ENCODE results near the gene RBFA. TPM values are rescaled to one million over a fixed set of nuclear protein-coding genes. Genes with fewer than 3 reads are reported as not detected.

Gene RBFA
- total and polyA plus RNA-seq, 2 of the 13 experiments (the other 11 are each of a cell fraction or from before 2014, with no cell fraction given): 29.7 to 42.4 TPM

GRCh38 chr18:80034068-80034851, at the start of gene RBFA (continued):
- TF ChIP-seq KLF15 (CRISPR knock-in tag; IDR thresholded peaks at IDR 0.05; ENCODE audit: borderline replicate concordance) (no peak), ZNF276 (CRISPR knock-in tag; IDR thresholded peaks at IDR 0.05; ENCODE audit: low read depth) (peak; percentile 73; the same call in 1 of the 2 replicates), HCFC1 (IDR thresholded peaks at IDR 0.05; ENCODE audit: low read depth, low read length) (no peak), SNAI1 (CRISPR knock-in tag; IDR thresholded peaks at IDR 0.05; ENCODE audit: borderline replicate concordance) (peak; percentile 71), CEBPB (IDR thresholded peaks at IDR 0.05; ENCODE audit: borderline replicate concordance, low read depth, low read length) (no peak), TP53 (CRISPR knock-in tag; conservative IDR thresholded peaks at IDR 0.05) (no peak), FOXK1 (CRISPR knock-in tag; IDR thresholded peaks at IDR 0.05; ENCODE audit: borderline replicate concordance, low read depth) (peak; percentile 9; the same call in 1 of the 2 replicates), CBX5 (CRISPR knock-in tag; IDR thresholded peaks at IDR 0.05; ENCODE audit: borderline replicate concordance) (0 out of 2 replicates have a peak, but pooled peaks have one; percentile 18), ZBTB4 (CRISPR knock-in tag; IDR thresholded peaks at IDR 0.05; ENCODE audit: borderline replicate concordance) (0 out of 2 replicates have a peak, but pooled peaks have one; percentile 28), SMYD3 (CRISPR knock-in tag; IDR thresholded peaks at IDR 0.05) (no peak; the same call in 1 of the 2 replicates), HINFP (CRISPR knock-in tag; IDR thresholded peaks at IDR 0.05; ENCODE audit: low read depth) (peak; percentile 69; the same call in 1 of the 2 replicates), THAP8 (CRISPR knock-in tag; IDR thresholded peaks at IDR 0.05; ENCODE audit: borderline replicate concordance) (no peak), GLI4 (CRISPR knock-in tag; IDR thresholded peaks at IDR 0.05; ENCODE audit: borderline replicate concordance) (no peak), MEIS2 (CRISPR knock-in tag; IDR thresholded peaks at IDR 0.05) (peak; percentile 74), ZNF83 (CRISPR knock-in tag; IDR thresholded peaks at IDR 0.05; ENCODE audit: borderline replicate concordance) (0 out of 2 replicates have a peak, but pooled peaks have one; percentile 68), ATM (IDR thresholded peaks at IDR 0.05; ENCODE audit: borderline replicate concordance) (no peak), ZNF639 (CRISPR knock-in tag; conservative IDR thresholded peaks at IDR 0.05) (0 out of 2 replicates have a peak, but pooled peaks have one; percentile 15)

All from HepG2 (cell line).